Measurements from ENCODE around the gene ZNF280C.

Gene ZNF280C

GRCh38 chrX:130263016-130263415 lies 5.7 kb downstream of the ZNF280C start:
- Histone ChIP-seq H4K20me1 (ENCODE audit: low read depth, low read length) (no peaks in the 10 kb centered on the region), H3K27ac (ENCODE audit: low read depth, low read length) (no peak overlapping the region), H3K79me2 (ENCODE audit: insufficient read depth, low read length) (peaks cover 59% of the 10 kb centered on the region), H3K4me3 (ENCODE audit: insufficient read depth, low read length, poor library complexity, severe bottlenecking) (no peak overlapping the region), H3K9ac (ENCODE audit: low read length) (no peak overlapping the region), H3K36me3 (ENCODE audit: low read length) (no peaks in the 10 kb centered on the region), H3K9me2 (replicated peaks; ENCODE audit: insufficient read depth, low read length) (no peaks in the 10 kb centered on the region), H3K9me3 (ENCODE audit: insufficient read depth, low read length) (no peaks in the 10 kb centered on the region), H3K4me2 (ENCODE audit: low read depth, low read length, poor library complexity, severe bottlenecking) (no peak overlapping the region), H3F3A (ENCODE audit: insufficient read depth) (no peaks in the 10 kb centered on the region; the same call in 1 of the 2 replicates), H3K27me3 (ENCODE audit: low read length) (no peaks in the 10 kb centered on the region), H2AFZ (ENCODE audit: low read depth, low read length, severe bottlenecking) (no peak overlapping the region)
- TF ChIP-seq CTCF (IDR thresholded peaks at IDR 0.05; ENCODE audit: insufficient read depth, low read length, poor library complexity, severe bottlenecking), result no peak
- no peak for TF ChIP-seq EZH2phosphoT487 (conservative IDR thresholded peaks at IDR 0.05; ENCODE audit: low read length)

GRCh38 chrX:130262231-130262630 lies 6.5 kb downstream of the ZNF280C start:
- Histone ChIP-seq H3K27ac (ENCODE audit: low read depth, low read length) (no peak overlapping the region), H3F3A (ENCODE audit: insufficient read depth) (no peaks in the 10 kb centered on the region; the same call in 1 of the 2 replicates), H3K9ac (ENCODE audit: low read length) (no peak overlapping the region), H4K20me1 (ENCODE audit: low read depth, low read length) (no peaks in the 10 kb centered on the region), H2AFZ (ENCODE audit: low read depth, low read length, severe bottlenecking) (no peak overlapping the region), H3K79me2 (ENCODE audit: insufficient read depth, low read length) (peaks cover 51% of the 10 kb centered on the region), H3K4me3 (ENCODE audit: insufficient read depth, low read length, poor library complexity, severe bottlenecking) (no peak overlapping the region), H3K36me3 (ENCODE audit: low read length) (no peaks in the 10 kb centered on the region), H3K27me3 (ENCODE audit: low read length) (no peaks in the 10 kb centered on the region), H3K9me3 (ENCODE audit: insufficient read depth, low read length) (no peaks in the 10 kb centered on the region), H3K4me2 (ENCODE audit: low read depth, low read length, poor library complexity, severe bottlenecking) (no peak overlapping the region), H3K9me2 (replicated peaks; ENCODE audit: insufficient read depth, low read length) (no peaks in the 10 kb centered on the region)
- no peak for TF ChIP-seq CTCF (IDR thresholded peaks at IDR 0.05; ENCODE audit: insufficient read depth, low read length, poor library complexity, severe bottlenecking)
- TF ChIP-seq EZH2phosphoT487 (conservative IDR thresholded peaks at IDR 0.05; ENCODE audit: low read length), result no peak

GRCh38 chrX:130261296-130261893 lies 7.3 kb downstream of the ZNF280C start:
- H3K9me3 ChIP-seq (ENCODE audit: insufficient read depth, low read length), result no peaks in the 10 kb centered on the region
- no peaks in the 10 kb centered on the region for H3K27me3 ChIP-seq (ENCODE audit: low read length)
- H3K9ac ChIP-seq (ENCODE audit: low read length), result no peak overlapping the region
- no peaks in the 10 kb centered on the region; the same call in 1 of the 2 replicates for H3F3A ChIP-seq (ENCODE audit: insufficient read depth)
- H2AFZ ChIP-seq (ENCODE audit: low read depth, low read length, severe bottlenecking), result no peak overlapping the region
- H3K4me3 ChIP-seq (ENCODE audit: insufficient read depth, low read length, poor library complexity, severe bottlenecking), result no peak overlapping the region
- H4K20me1 ChIP-seq (ENCODE audit: low read depth, low read length), result no peaks in the 10 kb centered on the region
- TF ChIP-seq CTCF (IDR thresholded peaks at IDR 0.05; ENCODE audit: insufficient read depth, low read length, poor library complexity, severe bottlenecking), result no peak
- no peak for TF ChIP-seq EZH2phosphoT487 (conservative IDR thresholded peaks at IDR 0.05; ENCODE audit: low read length)
- no peak overlapping the region for H3K27ac ChIP-seq (ENCODE audit: low read depth, low read length)
- H3K36me3 ChIP-seq (ENCODE audit: low read length), result no peaks in the 10 kb centered on the region
- no peak overlapping the region for H3K4me2 ChIP-seq (ENCODE audit: low read depth, low read length, poor library complexity, severe bottlenecking)
- no peaks in the 10 kb centered on the region for H3K9me2 ChIP-seq (replicated peaks; ENCODE audit: insufficient read depth, low read length)
- H3K79me2 ChIP-seq (ENCODE audit: insufficient read depth, low read length), result peaks cover 43% of the 10 kb centered on the region
